Activated CD8-positive, alpha-beta memory T cell treated with anti-CD3 and anti-CD28 coated beads, Interleukin-2, amount 10 ng/mL, durations not matched to agents 7 days and 5 days (primary cell): ENCODE measurements around the gene BPHL. TPM values are rescaled to one million over a fixed set of nuclear protein-coding genes. Genes with fewer than 3 reads are reported as not detected.
"Not testable (repeated sequence)": the region's sequence is repeated elsewhere in the genome, so short reads cannot be mapped to it uniquely, and the experiment has no call there.

Source experiments
- ATAC-seq: fragments of 150-1000 bp; cut with Tn5 transposase; one replicate; pipeline ENCODE4 v1.10.0; 2021; ENCODE audit warnings: moderate library complexity
- CTCF ChIA-PET: fragments of 350-600 bp; sonication (Branson Sonifier 250); formaldehyde crosslinking; loops from one replicate; lab custom pipeline; 2021; ENCODE audit warnings: antibody characterized with exemption; lab: Charles Lee
- DNase-seq: peaks from one replicate; pipeline ENCODE4 v3.0.0-alpha.2; 2020
- H3K27ac Mint-ChIP-seq: one replicate; pipeline ENCODE4 v1.8.0; 2021; ENCODE audit warnings: mild to moderate bottlenecking, mixed read lengths
- H3K27me3 Mint-ChIP-seq: one replicate; pipeline ENCODE4 v1.8.0; 2021; ENCODE audit warnings: mixed read lengths
- H3K36me3 Mint-ChIP-seq: one replicate; pipeline ENCODE4 v1.8.0; 2021; ENCODE audit warnings: mild to moderate bottlenecking, mixed read lengths
- H3K4me1 Mint-ChIP-seq: one replicate; pipeline ENCODE4 v1.8.0; 2021; ENCODE audit warnings: mixed read lengths
- H3K4me3 Mint-ChIP-seq: one replicate; pipeline ENCODE4 v1.8.0; 2021; ENCODE audit warnings: mild to moderate bottlenecking, moderate library complexity, mixed read lengths
- H3K9me3 Mint-ChIP-seq: one replicate; pipeline ENCODE4 v1.8.0; 2022; ENCODE audit warnings: low read depth, mixed read lengths
- total RNA-seq, 2 experiments: library from RNA; stranded (reverse); gene quantifications; one replicate each; pipeline ENCODE4 v1.2.3, GENCODE V29; 2021

The BPHL gene
- total RNA-seq, 2 experiments from 2014 or later = 5.3 to 9.2 TPM

DNA sequence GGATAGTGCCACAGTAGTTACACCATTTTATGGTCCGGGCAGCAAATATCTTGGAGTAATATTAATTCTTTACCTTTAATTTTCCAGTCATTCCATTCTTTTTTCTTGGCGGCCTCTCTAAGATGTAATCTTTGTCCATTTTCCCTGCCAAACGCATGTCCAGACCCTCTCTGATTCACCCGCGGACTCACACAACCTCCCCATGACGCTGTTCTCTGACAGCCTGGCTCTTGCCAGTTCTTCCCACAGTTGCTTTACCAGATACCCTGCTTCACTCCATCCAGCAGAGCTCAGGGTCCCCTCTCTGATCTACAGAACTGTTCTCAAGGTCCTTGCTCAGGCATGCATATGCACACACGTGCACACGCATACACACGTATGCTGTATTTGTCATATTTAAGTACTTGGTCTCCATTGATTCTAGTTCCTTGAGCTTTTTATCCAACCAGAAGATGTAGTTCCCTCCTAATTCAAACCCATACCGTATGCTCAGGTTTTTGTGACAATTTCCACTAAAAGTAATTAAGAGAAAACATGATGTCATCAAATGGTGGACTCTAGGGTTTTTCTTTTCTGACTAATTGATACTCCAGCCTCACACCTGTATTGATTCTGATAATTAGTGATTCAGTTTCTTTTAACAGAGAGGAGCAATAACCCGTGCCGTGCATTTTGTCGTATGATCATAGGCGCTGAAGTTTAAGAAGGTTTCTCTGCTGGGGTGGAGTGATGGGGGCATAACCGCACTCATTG lies 10.0 kb downstream of the BPHL start:
- no peaks in the 10 kb centered on the region for H3K9me3 Mint-ChIP-seq
- no peak overlapping the region for H3K27ac Mint-ChIP-seq
- no peak for DNase-seq
- no peaks in the 10 kb centered on the region for H3K27me3 Mint-ChIP-seq
- CTCF ChIA-PET = interaction anchor here (1.3 to 1.4 kb wide), 2 partner anchors 9 to 123 kb away, joined by 3 to 8 read pairs; no protein-coding TSS in a partner anchor
- no peak for ATAC-seq
- peaks cover 8% of the 10 kb centered on the region for H3K4me1 Mint-ChIP-seq
- no peak overlapping the region for H3K4me3 Mint-ChIP-seq
- H3K36me3 Mint-ChIP-seq = no peaks in the 10 kb centered on the region

DNA sequence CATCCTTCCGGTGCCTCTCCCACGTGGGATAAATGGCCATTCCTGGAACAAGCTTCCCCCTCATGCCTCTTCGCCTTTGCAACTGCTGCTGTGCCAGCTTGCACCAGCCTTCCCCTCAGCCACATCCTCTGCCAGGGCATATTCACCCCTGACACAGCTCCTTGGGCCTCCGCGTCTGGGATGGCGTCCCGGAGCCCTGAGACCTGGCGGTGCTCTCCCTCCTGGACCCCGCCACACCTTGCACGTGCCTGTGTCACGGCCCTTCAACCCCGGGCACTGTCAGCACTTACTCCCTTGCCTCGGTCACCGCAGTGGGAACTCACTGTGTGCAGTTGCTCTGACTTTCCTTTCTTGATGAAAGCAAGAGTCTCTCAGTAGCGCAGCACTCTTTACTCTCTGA lies 13.2 kb downstream of the BPHL start:
- no peaks in the 10 kb centered on the region for H3K9me3 Mint-ChIP-seq
- DNase-seq (no peak), ATAC-seq (no peak)
- CTCF ChIA-PET = interaction anchor here (2.2 kb wide), 1 partner anchor 120 kb away, joined by 7 read pairs; no protein-coding TSS in a partner anchor
- H3K4me1 Mint-ChIP-seq = peaks cover 3% of the 10 kb centered on the region
- H3K27ac Mint-ChIP-seq = no peak overlapping the region
- H3K4me3 Mint-ChIP-seq = no peak overlapping the region
- no peaks in the 10 kb centered on the region for H3K36me3 Mint-ChIP-seq
- H3K27me3 Mint-ChIP-seq = no peaks in the 10 kb centered on the region

- H3K27me3 Mint-ChIP-seq = no peaks in the 10 kb centered on the region
- no peak for ATAC-seq
- H3K9me3 Mint-ChIP-seq = no peaks in the 10 kb centered on the region
- no peaks in the 10 kb centered on the region for H3K36me3 Mint-ChIP-seq
- CTCF ChIA-PET = no interaction called here
- H3K27ac Mint-ChIP-seq = no peak overlapping the region
- H3K4me1 Mint-ChIP-seq = no peaks in the 10 kb centered on the region
- no peak for DNase-seq
- no peak overlapping the region for H3K4me3 Mint-ChIP-seq
Measured at GRCh38 chr6:3133515-3133914, 15.0 kb downstream of the BPHL start.

GRCh38 chr6:3135668-3136291 lies 17.3 kb downstream of the BPHL start:
- CTCF ChIA-PET = no interaction called here
- ATAC-seq = no peak
- H3K9me3 Mint-ChIP-seq = no peaks in the 10 kb centered on the region
- H3K27ac Mint-ChIP-seq = no peak overlapping the region
- H3K4me3 Mint-ChIP-seq = no peak overlapping the region
- no peaks in the 10 kb centered on the region for H3K4me1 Mint-ChIP-seq
- H3K27me3 Mint-ChIP-seq = no peaks in the 10 kb centered on the region
- no peak for DNase-seq
- no peaks in the 10 kb centered on the region for H3K36me3 Mint-ChIP-seq

DNA sequence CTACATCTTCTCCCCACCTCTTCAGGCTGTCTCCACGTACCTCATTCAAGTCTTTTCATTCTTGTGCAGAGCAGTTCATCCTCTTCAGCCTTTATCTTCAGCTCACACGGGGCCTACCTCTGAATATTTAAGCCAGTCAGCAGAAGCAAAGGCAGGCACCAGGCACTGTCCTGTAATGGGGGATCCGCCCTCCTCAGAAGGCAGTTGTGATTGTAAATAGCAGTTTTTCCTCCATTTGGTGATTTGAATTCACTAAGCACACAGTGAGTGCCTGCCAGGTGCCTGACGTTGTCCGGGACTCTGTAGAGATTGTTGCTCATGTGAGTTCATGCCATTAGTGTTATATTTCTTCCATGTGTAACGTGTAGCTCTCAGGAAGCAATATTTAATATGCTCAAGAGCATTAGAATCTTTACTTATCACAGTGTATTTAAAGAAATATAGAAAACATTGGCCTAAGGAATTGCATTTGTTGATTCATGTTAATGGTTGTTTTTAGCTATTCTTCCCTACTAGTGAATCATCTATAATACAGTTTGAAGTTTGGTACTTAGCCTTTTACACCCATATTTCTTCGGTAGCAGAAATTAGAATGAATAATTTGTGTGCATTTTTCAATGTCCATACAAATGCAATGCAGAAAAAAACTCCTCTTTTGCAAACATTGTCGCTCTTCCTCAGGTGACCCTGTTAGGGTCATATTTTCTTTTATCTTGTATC lies 17.9 kb downstream of the BPHL start:
- Mint-ChIP-seq H3K4me1 (no peaks in the 10 kb centered on the region), H3K36me3 (no peaks in the 10 kb centered on the region), H3K27me3 (no peaks in the 10 kb centered on the region), H3K27ac (no peak overlapping the region), H3K9me3 (no peaks in the 10 kb centered on the region), H3K4me3 (no peak overlapping the region)
- DNase-seq = no peak
- CTCF ChIA-PET = no interaction called here
- no peak for ATAC-seq

DNA sequence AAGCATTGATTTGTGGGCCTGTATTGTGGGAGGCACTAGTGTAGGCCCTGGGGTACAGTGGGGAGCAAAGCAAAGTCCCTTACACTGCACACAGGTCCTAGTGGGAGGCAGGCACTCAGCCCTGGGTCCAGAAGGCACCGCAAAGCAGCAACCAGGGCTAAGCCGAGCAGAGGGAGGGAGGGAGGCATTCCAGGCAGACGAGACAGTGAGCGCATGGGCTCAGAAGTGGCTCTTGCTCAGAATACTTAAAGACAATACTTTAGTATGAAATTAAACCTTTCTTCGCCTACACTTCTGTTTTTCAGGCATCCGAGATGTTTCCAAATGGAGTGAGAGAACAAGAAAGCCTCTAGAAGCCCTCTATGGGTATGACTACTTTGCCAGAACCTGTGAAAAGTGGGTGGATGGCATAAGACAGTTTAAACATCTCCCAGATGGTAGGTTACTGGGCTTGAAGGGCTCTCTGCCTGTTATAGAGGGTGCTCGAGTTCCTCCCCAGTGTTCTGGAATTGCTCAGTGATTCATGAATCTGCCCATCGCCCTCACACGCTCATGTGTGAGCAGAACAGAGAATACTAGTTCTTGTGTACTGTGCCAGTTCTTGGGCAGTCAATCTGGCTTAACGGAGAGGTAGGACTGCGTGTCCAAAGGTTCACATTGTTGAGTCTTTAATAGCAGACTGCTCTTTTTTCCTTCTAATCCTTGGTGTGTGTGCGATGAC lies 18.7 kb downstream of the BPHL start:
- Mint-ChIP-seq H3K27me3 (no peaks in the 10 kb centered on the region), H3K9me3 (no peaks in the 10 kb centered on the region), H3K4me3 (no peak overlapping the region), H3K27ac (no peak overlapping the region), H3K36me3 (no peaks in the 10 kb centered on the region), H3K4me1 (no peaks in the 10 kb centered on the region)
- DNase-seq (no peak), ATAC-seq (no peak)
- CTCF ChIA-PET = no interaction called here

GRCh38 chr6:3137873-3138272 lies 19.4 kb downstream of the BPHL start:
- ATAC-seq, DNase-seq, H3K27ac Mint-ChIP-seq, CTCF ChIA-PET, H3K4me1 Mint-ChIP-seq, H3K27me3 Mint-ChIP-seq, H3K4me3 Mint-ChIP-seq, H3K36me3 Mint-ChIP-seq, H3K9me3 Mint-ChIP-seq: not testable (repeated sequence)

GRCh38 chr6:3138341-3138740 lies 19.8 kb downstream of the BPHL start:
- no peaks in the 10 kb centered on the region for H3K36me3 Mint-ChIP-seq
- H3K4me3 Mint-ChIP-seq = no peak overlapping the region
- no peaks in the 10 kb centered on the region for H3K9me3 Mint-ChIP-seq
- H3K4me1 Mint-ChIP-seq = no peaks in the 10 kb centered on the region
- ATAC-seq (no peak), DNase-seq (no peak)
- CTCF ChIA-PET = no interaction called here
- H3K27ac Mint-ChIP-seq = no peak overlapping the region
- no peaks in the 10 kb centered on the region for H3K27me3 Mint-ChIP-seq

- Mint-ChIP-seq H3K27ac (no peak overlapping the region), H3K9me3 (no peaks in the 10 kb centered on the region), H3K4me1 (no peaks in the 10 kb centered on the region), H3K27me3 (no peaks in the 10 kb centered on the region), H3K36me3 (no peaks in the 10 kb centered on the region), H3K4me3 (no peak overlapping the region)
- DNase-seq (no peak), ATAC-seq (no peak)
- CTCF ChIA-PET = no interaction called here
Measured at GRCh38 chr6:3139090-3139903, 20.8 kb downstream of the BPHL start.

GRCh38 chr6:3140201-3140600 lies 21.7 kb downstream of the BPHL start:
- Mint-ChIP-seq H3K27me3 (no peaks in the 10 kb centered on the region), H3K4me1 (peaks cover 6% of the 10 kb centered on the region), H3K4me3 (no peak overlapping the region), H3K9me3 (no peaks in the 10 kb centered on the region), H3K36me3 (peaks cover 1% of the 10 kb centered on the region), H3K27ac (no peak overlapping the region)
- DNase-seq (no peak), ATAC-seq (no peak)
- CTCF ChIA-PET = interaction anchor here (1.3 kb wide), 1 partner anchor 13 kb away, joined by 5 read pairs; no protein-coding TSS in a partner anchor

- H3K27ac Mint-ChIP-seq = no peak overlapping the region
- H3K36me3 Mint-ChIP-seq = peaks cover 3% of the 10 kb centered on the region
- no peaks in the 10 kb centered on the region for H3K9me3 Mint-ChIP-seq
- H3K27me3 Mint-ChIP-seq = no peaks in the 10 kb centered on the region
- no peak overlapping the region for H3K4me3 Mint-ChIP-seq
- CTCF ChIA-PET = no interaction called here
- ATAC-seq (no peak), DNase-seq (no peak)
- peaks cover 8% of the 10 kb centered on the region for H3K4me1 Mint-ChIP-seq
Measured at GRCh38 chr6:3142536-3142935, 24.0 kb downstream of the BPHL start.

- CTCF ChIA-PET = no interaction called here
- peaks cover 8% of the 10 kb centered on the region for H3K4me1 Mint-ChIP-seq
- no peak overlapping the region for H3K27ac Mint-ChIP-seq
Measured at GRCh38 chr6:3143158-3143557, 24.6 kb downstream of the BPHL start.

More at GRCh38 chr6:3143158-3143557, 24.6 kb downstream of the BPHL start:
- ATAC-seq (no peak), DNase-seq (no peak)
- Mint-ChIP-seq H3K9me3 (no peaks in the 10 kb centered on the region), H3K4me3 (no peak overlapping the region), H3K27me3 (no peaks in the 10 kb centered on the region), H3K36me3 (peaks cover 4% of the 10 kb centered on the region)
